Measurements from ENCODE around the gene PDXK. TPM values are rescaled to one million over a fixed set of nuclear protein-coding genes. Genes with fewer than 3 reads are reported as not detected.

PDXK gene
- total and polyA plus RNA-seq, 10 of the 15 experiments (the other 5 are each of a cell fraction or from before 2014, with no cell fraction given): 3.7 to 141 (median 60.0) TPM

DNA sequence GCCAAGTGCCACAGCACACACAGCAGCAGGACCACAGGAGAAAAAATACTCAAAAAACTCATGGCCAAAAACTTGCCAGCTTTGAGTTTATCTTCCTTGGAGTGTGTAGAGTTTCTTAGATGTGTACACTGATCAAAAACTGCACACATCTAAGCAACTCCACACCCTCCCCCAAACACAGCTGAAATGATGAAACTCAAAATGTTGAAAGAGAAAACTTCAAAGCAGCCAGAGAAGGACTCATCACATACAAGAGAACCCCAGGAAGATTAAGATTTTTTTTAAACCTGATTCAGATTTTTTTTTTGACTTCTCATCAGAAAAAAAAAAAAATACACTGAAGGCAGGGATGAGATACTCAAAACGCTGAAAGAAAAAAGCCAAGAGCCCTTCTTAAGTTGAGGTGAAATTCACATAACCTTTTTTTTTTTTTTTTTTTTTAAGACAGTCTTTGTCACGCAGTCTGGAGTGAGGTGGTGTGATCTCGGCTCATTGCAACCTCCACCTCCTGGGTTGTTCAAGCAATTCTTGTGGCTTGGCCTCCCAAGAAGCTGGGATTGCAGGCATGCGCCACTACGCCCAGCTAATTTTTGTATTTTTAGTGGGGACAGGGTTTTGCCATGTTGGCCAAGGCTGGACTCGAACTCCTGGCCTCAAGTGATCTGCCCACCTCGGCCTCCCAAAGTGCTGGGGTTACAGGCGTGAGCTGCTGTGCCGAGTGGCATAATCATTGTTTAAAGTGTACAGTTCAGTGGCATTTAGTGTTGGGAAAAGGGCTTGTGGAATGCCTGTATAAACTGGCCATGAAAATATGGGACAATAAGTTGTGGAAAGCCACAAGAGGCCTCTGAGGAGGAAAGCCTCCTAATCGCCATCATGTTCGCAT, 20.9 kb upstream of the PDXK start:
- Histone ChIP-seq H4K20me1 (ENCODE audit: control insufficient read depth, insufficient read depth) (peaks cover 2% of the 10 kb centered on the region; the same call in 1 of the 2 replicates), H3K4me3 (no peak overlapping the region), H3K4me2 (ENCODE audit: control insufficient read depth, insufficient read depth) (no peak overlapping the region), H3K4me1 (ENCODE audit: control insufficient read depth, insufficient read depth, low read length) (peaks cover 6% of the 10 kb centered on the region), H3K9me3 (replicated peaks; ENCODE audit: control insufficient read depth, insufficient read depth, low read length) (no peaks in the 10 kb centered on the region), H3K79me2 (ENCODE audit: control insufficient read depth, insufficient read depth, low read length) (no peaks in the 10 kb centered on the region), H3K27me3 (replicated peaks in 1 of 2; ENCODE audit: control insufficient read depth in 2 of 2, insufficient read depth in 2 of 2, low read length in 1 of 2) (no peaks in the 10 kb centered on the region), H3K27ac (ENCODE audit: control insufficient read depth, insufficient read depth) (no peak overlapping the region), H3K36me3 (ENCODE audit: control insufficient read depth in 2 of 2, insufficient read depth in 2 of 2, low read length in 1 of 2) (peaks cover 2 to 3% of the 10 kb centered on the region in 2 experiments; a peak in 3 of 4 replicates), H3K9ac (ENCODE audit: control insufficient read depth, insufficient read depth, low read length) (no peak overlapping the region), H2AFZ (ENCODE audit: control insufficient read depth, low read depth, low read length) (no peak overlapping the region)
- FAIRE-seq: no peak
- CTCF ChIA-PET: no interaction called here
- RAD21 ChIA-PET (ENCODE audit: unreplicated experiment): no interaction called here
- BruUV-seq (replicated peaks): no TSS peak
- in situ Hi-C loops (cut with MboI) (loop anchor here (25.0 kb wide), 1 partner anchor 1486 kb away; the partner anchor contains the start of gene ABCG1), intact Hi-C loops (cut with micrococcal nuclease; ENCODE audit: unreplicated experiment) (no loop called here)
- ATAC-seq: no peak
- SMC1A ChIA-PET (ENCODE audit: uncharacterized antibody, unreplicated experiment): no interaction called here
- WGBS (ENCODE audit: insufficient coverage, insufficient replicate concordance, low lambda C conversion rate, missing lambda C conversion rate): 92% methylated on average over 8 of the region's 11 CpGs
- no peak for DNase-seq (ENCODE audit: low read depth, low spot score)
- POLR2A ChIA-PET: no interaction called here
- TF ChIP-seq CEBPB (IDR thresholded peaks at IDR 0.05; ENCODE audit: borderline replicate concordance in 1 of 2, low read depth in 2 of 2, low read length in 2 of 2): no peak
- no peak for TF ChIP-seq CHD4 (IDR thresholded peaks at IDR 0.05)
- TF ChIP-seq, protein P1, sequence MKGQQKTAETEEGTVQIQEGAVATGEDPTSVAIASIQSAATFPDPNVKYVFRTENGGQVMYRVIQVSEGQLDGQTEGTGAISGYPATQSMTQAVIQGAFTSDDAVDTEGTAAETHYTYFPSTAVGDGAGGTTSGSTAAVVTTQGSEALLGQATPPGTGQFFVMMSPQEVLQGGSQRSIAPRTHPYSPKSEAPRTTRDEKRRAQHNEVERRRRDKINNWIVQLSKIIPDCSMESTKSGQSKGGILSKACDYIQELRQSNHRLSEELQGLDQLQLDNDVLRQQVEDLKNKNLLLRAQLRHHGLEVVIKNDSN (IDR thresholded peaks at IDR 0.05; ENCODE audit: borderline replicate concordance, extremely low read length, insufficient read depth, low read depth, low read length): no peak
- no peak for TF ChIP-seq PML (IDR thresholded peaks at IDR 0.05; ENCODE audit: low read length)
- no peak for TF ChIP-seq DPF2 (IDR thresholded peaks at IDR 0.05)
- TF ChIP-seq ZZZ3 (IDR thresholded peaks at IDR 0.05; ENCODE audit: control insufficient read depth, insufficient read length, low read depth): no peak
- TF ChIP-seq MEF2A (IDR thresholded peaks at IDR 0.05; ENCODE audit: insufficient read depth, low read depth, low read length): no peak
- TF ChIP-seq, protein P2, sequence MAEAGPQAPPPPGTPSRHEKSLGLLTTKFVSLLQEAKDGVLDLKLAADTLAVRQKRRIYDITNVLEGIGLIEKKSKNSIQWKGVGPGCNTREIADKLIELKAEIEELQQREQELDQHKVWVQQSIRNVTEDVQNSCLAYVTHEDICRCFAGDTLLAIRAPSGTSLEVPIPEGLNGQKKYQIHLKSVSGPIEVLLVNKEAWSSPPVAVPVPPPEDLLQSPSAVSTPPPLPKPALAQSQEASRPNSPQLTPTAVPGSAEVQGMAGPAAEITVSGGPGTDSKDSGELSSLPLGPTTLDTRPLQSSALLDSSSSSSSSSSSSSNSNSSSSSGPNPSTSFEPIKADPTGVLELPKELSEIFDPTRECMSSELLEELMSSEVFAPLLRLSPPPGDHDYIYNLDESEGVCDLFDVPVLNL (IDR thresholded peaks at IDR 0.05; ENCODE audit: low read depth, low read length): no peak
- TF ChIP-seq KLF5 (IDR thresholded peaks at IDR 0.05; ENCODE audit: partially characterized antibody): no peak
- TF ChIP-seq BRCA1 (IDR thresholded peaks at IDR 0.05; ENCODE audit: low read depth, low read length): no peak
- no peak for TF ChIP-seq JUNB (IDR thresholded peaks at IDR 0.05)
- TF ChIP-seq, protein P3, sequence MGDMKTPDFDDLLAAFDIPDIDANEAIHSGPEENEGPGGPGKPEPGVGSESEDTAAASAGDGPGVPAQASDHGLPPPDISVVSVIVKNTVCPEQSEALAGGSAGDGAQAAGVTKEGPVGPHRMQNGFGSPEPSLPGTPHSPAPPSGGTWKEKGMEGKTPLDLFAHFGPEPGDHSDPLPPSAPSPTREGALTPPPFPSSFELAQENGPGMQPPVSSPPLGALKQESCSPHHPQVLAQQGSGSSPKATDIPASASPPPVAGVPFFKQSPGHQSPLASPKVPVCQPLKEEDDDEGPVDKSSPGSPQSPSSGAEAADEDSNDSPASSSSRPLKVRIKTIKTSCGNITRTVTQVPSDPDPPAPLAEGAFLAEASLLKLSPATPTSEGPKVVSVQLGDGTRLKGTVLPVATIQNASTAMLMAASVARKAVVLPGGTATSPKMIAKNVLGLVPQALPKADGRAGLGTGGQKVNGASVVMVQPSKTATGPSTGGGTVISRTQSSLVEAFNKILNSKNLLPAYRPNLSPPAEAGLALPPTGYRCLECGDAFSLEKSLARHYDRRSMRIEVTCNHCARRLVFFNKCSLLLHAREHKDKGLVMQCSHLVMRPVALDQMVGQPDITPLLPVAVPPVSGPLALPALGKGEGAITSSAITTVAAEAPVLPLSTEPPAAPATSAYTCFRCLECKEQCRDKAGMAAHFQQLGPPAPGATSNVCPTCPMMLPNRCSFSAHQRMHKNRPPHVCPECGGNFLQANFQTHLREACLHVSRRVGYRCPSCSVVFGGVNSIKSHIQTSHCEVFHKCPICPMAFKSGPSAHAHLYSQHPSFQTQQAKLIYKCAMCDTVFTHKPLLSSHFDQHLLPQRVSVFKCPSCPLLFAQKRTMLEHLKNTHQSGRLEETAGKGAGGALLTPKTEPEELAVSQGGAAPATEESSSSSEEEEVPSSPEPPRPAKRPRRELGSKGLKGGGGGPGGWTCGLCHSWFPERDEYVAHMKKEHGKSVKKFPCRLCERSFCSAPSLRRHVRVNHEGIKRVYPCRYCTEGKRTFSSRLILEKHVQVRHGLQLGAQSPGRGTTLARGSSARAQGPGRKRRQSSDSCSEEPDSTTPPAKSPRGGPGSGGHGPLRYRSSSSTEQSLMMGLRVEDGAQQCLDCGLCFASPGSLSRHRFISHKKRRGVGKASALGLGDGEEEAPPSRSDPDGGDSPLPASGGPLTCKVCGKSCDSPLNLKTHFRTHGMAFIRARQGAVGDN (IDR thresholded peaks at IDR 0.05): no peak
- TF ChIP-seq ZNF384 (IDR thresholded peaks at IDR 0.05; ENCODE audit: borderline replicate concordance, low read depth, low read length): no peak
- TF ChIP-seq SIX5 (IDR thresholded peaks at IDR 0.05; ENCODE audit: low read depth, low read length, severe bottlenecking): no peak
- TF ChIP-seq POLR2AphosphoS5 (IDR thresholded peaks at IDR 0.05; ENCODE audit: low read length): no peak
- TF ChIP-seq CHD2 (IDR thresholded peaks at IDR 0.05; ENCODE audit: borderline replicate concordance, low read depth, low read length): no peak

Data from GM12878 (cell line).